Liver (tissue), 3 donors: ENCODE data around the gene EHMT1.

Experiments
- CTCF ChIP-seq: fragments of 150-350 bp; IDR thresholded peaks from 2 replicates; pipeline ENCODE4 v1.5.1; 2017; ENCODE audit warnings: improper control_type of control experiment, low read depth, low read length; ENCODE audit not compliant: missing input control
- FOXA1 ChIP-seq: IDR thresholded peaks from 2 replicates; pipeline ENCODE4 v1.6.1; 2016; ENCODE audit warnings: antibody characterized with exemption
- HNF4A ChIP-seq, 2 donors: conservative IDR thresholded peaks; 2 replicates each; pipeline ENCODE4 v1.6.1; 2016; ENCODE audit warnings: antibody characterized with exemption in 2 of 2, mild to moderate bottlenecking in 2 of 2
- HNF4G ChIP-seq: IDR thresholded peaks from 2 replicates; pipeline ENCODE4 v1.6.1; 2016; ENCODE audit warnings: antibody characterized with exemption
- JUND ChIP-seq, 2 donors: IDR thresholded peaks; 2 replicates each; pipeline ENCODE4 v1.6.1; 2016; ENCODE audit warnings: antibody characterized with exemption in 2 of 2
- NR2F2 ChIP-seq: IDR thresholded peaks from 2 replicates; pipeline ENCODE4 v1.6.1; 2016; ENCODE audit warnings: antibody characterized with exemption
- RAD21 ChIP-seq, 2 donors: IDR thresholded peaks; 2 replicates each; pipeline ENCODE4 v1.6.1; 2016; ENCODE audit warnings: antibody characterized with exemption in 2 of 2, mild to moderate bottlenecking in 2 of 2
- SP1 ChIP-seq: IDR thresholded peaks from 2 replicates; pipeline ENCODE4 v1.6.1; 2018; ENCODE audit warnings: antibody characterized with exemption, mild to moderate bottlenecking
- YY1 ChIP-seq: IDR thresholded peaks from 2 replicates; pipeline ENCODE4 v1.6.1; 2016; ENCODE audit warnings: antibody characterized with exemption, mild to moderate bottlenecking
- ZBTB33 ChIP-seq: IDR thresholded peaks from 2 replicates; pipeline ENCODE4 v1.6.1; 2016; ENCODE audit warnings: antibody characterized with exemption
- donor health status: healthy.
- donor health status: healthy.

- TF ChIP-seq CTCF (no peak), JUND (IDR thresholded peaks at IDR 0.05) (no peak), NR2F2 (no peak), RAD21 (IDR thresholded peaks at IDR 0.05) (no peak), YY1 (no peak), ZBTB33 (no peak), HNF4A (conservative IDR thresholded peaks at IDR 0.05) (no peak), FOXA1 (no peak), HNF4G (no peak), SP1 (no peak)
Observed at GRCh38 chr9:137700911-137701310, 82.1 kb downstream of the EHMT1 start.
